Measurements from ENCODE around the gene SLC39A5. TPM values are rescaled to one million over a fixed set of nuclear protein-coding genes. Genes with fewer than 3 reads are reported as not detected.

Gene SLC39A5
- total RNA-seq, 2 donors from 2014 or later = 306 to 333 TPM

DNA sequence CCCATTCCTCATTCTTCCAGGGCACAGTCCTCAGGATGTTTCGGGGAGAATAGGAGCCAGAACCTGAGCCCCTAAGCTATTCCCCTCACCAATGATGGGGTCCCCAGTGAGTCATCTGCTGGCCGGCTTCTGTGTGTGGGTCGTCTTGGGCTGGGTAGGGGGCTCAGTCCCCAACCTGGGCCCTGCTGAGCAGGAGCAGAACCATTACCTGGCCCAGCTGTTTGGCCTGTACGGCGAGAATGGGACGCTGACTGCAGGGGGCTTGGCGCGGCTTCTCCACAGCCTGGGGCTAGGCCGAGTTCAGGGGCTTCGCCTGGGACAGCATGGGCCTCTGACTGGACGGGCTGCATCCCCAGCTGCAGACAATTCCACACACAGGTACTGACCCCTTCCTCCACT is 1.3 kb downstream of the SLC39A5 start:
- ATAC-seq = no peak
- DNase-seq = peak in 1 of 4 donors; percentile 24
- Histone ChIP-seq H3K4me3 (peak overlapping the region; percentile 47 to 51), H3K9me3 (no peaks in the 10 kb centered on the region), H3K36me3 (replicated peaks in 1 of 2; ENCODE audit: insufficient read depth in 1 of 2, low read depth in 2 of 2) (no peaks in the 10 kb centered on the region), H3K4me1 (peaks cover 46% of the 10 kb centered on the region), H3K27ac (peak overlapping the region; percentile 72 to 89 (median 86)), H3K27me3 (no peaks in the 10 kb centered on the region)
- TF ChIP-seq, protein P1, sequence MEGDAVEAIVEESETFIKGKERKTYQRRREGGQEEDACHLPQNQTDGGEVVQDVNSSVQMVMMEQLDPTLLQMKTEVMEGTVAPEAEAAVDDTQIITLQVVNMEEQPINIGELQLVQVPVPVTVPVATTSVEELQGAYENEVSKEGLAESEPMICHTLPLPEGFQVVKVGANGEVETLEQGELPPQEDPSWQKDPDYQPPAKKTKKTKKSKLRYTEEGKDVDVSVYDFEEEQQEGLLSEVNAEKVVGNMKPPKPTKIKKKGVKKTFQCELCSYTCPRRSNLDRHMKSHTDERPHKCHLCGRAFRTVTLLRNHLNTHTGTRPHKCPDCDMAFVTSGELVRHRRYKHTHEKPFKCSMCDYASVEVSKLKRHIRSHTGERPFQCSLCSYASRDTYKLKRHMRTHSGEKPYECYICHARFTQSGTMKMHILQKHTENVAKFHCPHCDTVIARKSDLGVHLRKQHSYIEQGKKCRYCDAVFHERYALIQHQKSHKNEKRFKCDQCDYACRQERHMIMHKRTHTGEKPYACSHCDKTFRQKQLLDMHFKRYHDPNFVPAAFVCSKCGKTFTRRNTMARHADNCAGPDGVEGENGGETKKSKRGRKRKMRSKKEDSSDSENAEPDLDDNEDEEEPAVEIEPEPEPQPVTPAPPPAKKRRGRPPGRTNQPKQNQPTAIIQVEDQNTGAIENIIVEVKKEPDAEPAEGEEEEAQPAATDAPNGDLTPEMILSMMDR (IDR thresholded peaks at IDR 0.05) = no peak
- no peak for TF ChIP-seq POLR2A (IDR thresholded peaks at IDR 0.05)
- intact Hi-C loops (cut with DNase I) = no loop called here
- WGBS, 2 donors = 50% methylated on average over 11 of the region's 11 CpGs; no CpG with 5 or more reads in 1 of the 2 donors

DNA sequence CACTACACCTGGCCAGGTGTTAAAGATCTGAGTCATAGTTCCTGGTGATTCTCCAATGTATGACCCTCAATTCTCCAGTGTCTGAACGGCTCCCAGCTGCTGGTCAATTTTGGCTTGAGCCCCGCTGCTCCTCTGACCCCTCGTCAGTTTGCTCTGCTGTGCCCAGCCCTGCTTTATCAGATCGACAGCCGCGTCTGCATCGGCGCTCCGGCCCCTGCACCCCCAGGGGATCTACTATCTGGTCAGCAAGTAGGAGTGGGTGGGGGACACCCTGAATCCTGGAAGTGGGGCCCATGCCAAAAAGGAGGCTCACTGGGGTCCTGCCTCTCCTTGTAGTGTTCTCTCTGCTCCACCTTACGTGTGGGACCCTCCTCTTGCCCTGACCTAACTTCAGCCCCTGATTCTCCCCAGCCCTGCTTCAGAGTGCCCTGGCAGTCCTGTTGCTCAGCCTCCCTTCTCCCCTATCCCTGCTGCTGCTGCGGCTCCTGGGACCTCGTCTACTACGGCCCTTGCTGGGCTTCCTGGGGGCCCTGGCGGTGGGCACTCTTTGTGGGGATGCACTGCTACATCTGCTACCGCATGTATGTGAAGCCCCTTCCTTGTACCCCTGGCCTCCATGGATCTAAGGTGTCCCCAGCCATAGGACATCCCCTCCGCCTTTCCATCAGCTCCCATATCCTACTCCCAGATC is 5.0 kb downstream of the SLC39A5 start:
- peak in 3 of 4 donors; percentile 45 to 72 (median 47) for DNase-seq
- H3K36me3 ChIP-seq (replicated peaks in 1 of 2; ENCODE audit: insufficient read depth in 1 of 2, low read depth in 2 of 2) = no peaks in the 10 kb centered on the region

DNA sequence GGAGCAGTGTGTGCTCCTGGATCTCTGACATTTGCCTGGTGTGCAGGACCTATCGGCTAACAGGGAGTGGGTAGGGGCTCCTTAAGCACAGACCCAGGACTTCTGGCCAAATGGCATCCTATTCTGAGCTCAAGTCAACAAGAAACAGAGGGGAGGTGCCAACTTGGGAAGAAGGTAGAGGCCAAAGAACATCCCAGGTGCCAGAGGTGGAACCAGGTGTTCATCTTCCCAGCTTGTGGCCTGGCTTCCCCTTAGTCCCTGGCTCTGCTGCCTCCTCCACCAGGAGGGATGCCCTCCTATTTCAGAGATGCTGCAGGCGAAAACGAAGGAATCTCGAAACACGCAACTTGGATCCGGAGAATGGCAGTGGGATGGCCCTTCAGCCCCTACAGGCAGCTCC is 6.2 kb downstream of the SLC39A5 start:
- Histone ChIP-seq H3K27ac (peak overlapping the region in 3 of 4 donors; percentile 71 to 74 (median 73)), H3K4me3 (no peak overlapping the region), H3K4me1 (peaks cover 43% of the 10 kb centered on the region), H3K36me3 (replicated peaks in 1 of 2; ENCODE audit: insufficient read depth in 1 of 2, low read depth in 2 of 2) (no peaks in the 10 kb centered on the region), H3K9me3 (no peaks in the 10 kb centered on the region), H3K27me3 (no peaks in the 10 kb centered on the region)
- ATAC-seq = peak; percentile 56
- peak; percentile 59 to 87 (median 78) for DNase-seq
- peak in 1 of 3 donors; percentile 12 for TF ChIP-seq POLR2A (IDR thresholded peaks at IDR 0.05)
- TF ChIP-seq, protein P1 (IDR thresholded peaks at IDR 0.05) = no peak
- intact Hi-C loops (cut with DNase I) = no loop called here
- 60 to 63% methylated on average over 5 to 6 of the region's 6 CpGs for WGBS, 2 donors

More for the DNA sequence above, 5.0 kb downstream of the SLC39A5 start:
- ATAC-seq = no peak
- TF ChIP-seq, protein P1 (IDR thresholded peaks at IDR 0.05) = no peak
- no peak for TF ChIP-seq POLR2A (IDR thresholded peaks at IDR 0.05)
- Histone ChIP-seq H3K4me3 (no peak overlapping the region), H3K9me3 (no peaks in the 10 kb centered on the region), H3K4me1 (peaks cover 50% of the 10 kb centered on the region), H3K27me3 (no peaks in the 10 kb centered on the region), H3K27ac (peak overlapping the region; percentile 62 to 74 (median 72))
- intact Hi-C loops (cut with DNase I) = no loop called here
- 56 to 69% methylated on average over 7 to 16 of the region's 16 CpGs for WGBS, 2 donors

DNA sequence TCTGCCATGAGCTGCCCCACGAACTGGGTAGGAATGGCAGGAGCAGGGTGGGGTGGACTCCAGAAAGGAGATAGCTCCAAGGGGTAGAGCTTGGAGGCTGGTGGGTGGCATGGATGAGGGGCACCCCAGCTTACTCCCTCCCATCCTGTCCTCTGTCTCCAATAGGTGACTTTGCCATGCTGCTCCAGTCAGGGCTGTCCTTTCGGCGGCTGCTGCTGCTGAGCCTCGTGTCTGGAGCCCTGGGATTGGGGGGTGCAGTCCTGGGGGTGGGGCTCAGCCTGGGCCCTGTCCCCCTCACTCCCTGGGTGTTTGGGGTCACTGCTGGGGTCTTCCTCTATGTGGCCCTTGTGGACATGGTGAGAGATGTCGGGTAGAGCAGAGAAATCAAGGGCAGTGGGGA is 7.1 kb downstream of the SLC39A5 start:
- Histone ChIP-seq H3K36me3 (replicated peaks in 1 of 2; ENCODE audit: insufficient read depth in 1 of 2, low read depth in 2 of 2) (peaks cover 2 to 6% of the 10 kb centered on the region in 2 donors), H3K4me3 (no peak overlapping the region), H3K27ac (peak overlapping the region; percentile 27 to 74 (median 72)), H3K4me1 (peaks cover 47% of the 10 kb centered on the region), H3K27me3 (no peaks in the 10 kb centered on the region), H3K9me3 (no peaks in the 10 kb centered on the region)
- TF ChIP-seq POLR2A (IDR thresholded peaks at IDR 0.05) = no peak
- TF ChIP-seq, protein P1 (IDR thresholded peaks at IDR 0.05) = no peak
- 49 to 58% methylated on average over 2 to 5 of the region's 5 CpGs for WGBS, 2 donors
- no peak for DNase-seq
- intact Hi-C loops (cut with DNase I) = no loop called here
- no peak for ATAC-seq
